Immature natural killer cell (primary cell): ENCODE data around the gene PRSS37. TPM values are rescaled to one million over a fixed set of nuclear protein-coding genes. Genes with fewer than 3 reads are reported as not detected.

ENCODE experiments used
- DNase-seq, 3 donors: peaks; one replicate each; pipeline ENCODE4 v3.0.0; 2022; ENCODE audit warnings: mixed read lengths in 1 of 3
- H3K27ac Mint-ChIP-seq, 6 donors: one replicate each; pipeline ENCODE4 v1.8.0; 2020; ENCODE audit warnings: mixed read lengths in 6 of 6, mild to moderate bottlenecking in 5 of 6, inconsistent platforms in 4 of 6, moderate library complexity in 3 of 6
- H3K27me3 Mint-ChIP-seq, 3 donors: one replicate each; pipeline ENCODE4 v1.8.0; 2020 to 2021; ENCODE audit warnings: low read depth in 3 of 3, mild to moderate bottlenecking in 3 of 3, mixed read lengths in 3 of 3, moderate library complexity in 3 of 3, inconsistent platforms in 1 of 3
- H3K36me3 Mint-ChIP-seq, 3 donors: one replicate each; pipeline ENCODE4 v1.8.0; 2020; ENCODE audit warnings: mixed read lengths in 3 of 3, inconsistent platforms in 2 of 3, mild to moderate bottlenecking in 2 of 3
- H3K4me1 Mint-ChIP-seq, 2 donors: one replicate each; pipeline ENCODE4 v1.8.0; 2020; ENCODE audit warnings: inconsistent platforms in 2 of 2, mild to moderate bottlenecking in 2 of 2, mixed read lengths in 2 of 2, moderate library complexity in 1 of 2
- H3K4me3 Mint-ChIP-seq, 5 donors: one replicate each; pipeline ENCODE4 v1.8.0; 2020; ENCODE audit warnings: mild to moderate bottlenecking in 5 of 5, mixed read lengths in 5 of 5, inconsistent platforms in 3 of 5, moderate library complexity in 3 of 5
- H3K9me3 Mint-ChIP-seq, 6 donors: one replicate each; pipeline ENCODE4 v1.8.0; 2020; ENCODE audit warnings: mild to moderate bottlenecking in 6 of 6, mixed read lengths in 6 of 6, inconsistent platforms in 4 of 6, moderate library complexity in 3 of 6
- polyA plus RNA-seq, 3 donors: library from polyadenylated mRNA; unstranded; fragments of 300-500 nt; fragmentation: Illumina TruSeq; gene quantifications; one replicate each; pipeline ENCODE4 v1.2.3, GENCODE V29; 2021

PRSS37 gene
- not detected for polyA plus RNA-seq

GRCh38 chr7:141841385-141841784 lies at the start of gene PRSS37:
Gene PRSS37 (minus strand): TSS chr7:141841485. CDS start chr7:141841049, 436 bp downstream.
- DNase-seq, result no peak
- Mint-ChIP-seq H3K4me1 (no peaks in the 10 kb centered on the region), H3K27me3 (peaks cover 0 to 2% (median 0%) of the 10 kb centered on the region in 3 donors), H3K36me3 (no peaks in the 10 kb centered on the region), H3K4me3 (no peak within 1 kb of the TSS), H3K27ac (no peak within 1 kb of the TSS), H3K9me3 (no peaks in the 10 kb centered on the region)

GRCh38 chr7:141889321-141889720 lies 48.0 kb upstream of the PRSS37 start:
- no peaks in the 10 kb centered on the region for H3K36me3 Mint-ChIP-seq
- H3K9me3 Mint-ChIP-seq, result peaks cover 0 to 5% (median 0%) of the 10 kb centered on the region in 6 donors
- no peak overlapping the region for H3K4me3 Mint-ChIP-seq
- no peak overlapping the region for H3K27ac Mint-ChIP-seq
- peaks cover 0 to 2% (median 0%) of the 10 kb centered on the region in 3 donors for H3K27me3 Mint-ChIP-seq
- no peaks in the 10 kb centered on the region for H3K4me1 Mint-ChIP-seq
- DNase-seq, result no peak

GRCh38 chr7:141884539-141885225 lies 43.4 kb upstream of the PRSS37 start:
- Mint-ChIP-seq H3K27me3 (peaks cover 0 to 4% (median 0%) of the 10 kb centered on the region in 3 donors), H3K27ac (no peak overlapping the region), H3K36me3 (no peaks in the 10 kb centered on the region), H3K9me3 (peaks cover 0 to 12% (median 3%) of the 10 kb centered on the region in 6 donors), H3K4me1 (no peaks in the 10 kb centered on the region), H3K4me3 (no peak overlapping the region)
- DNase-seq, result no peak

GRCh38 chr7:141880960-141881359 lies 39.7 kb upstream of the PRSS37 start:
- H3K27ac Mint-ChIP-seq, result no peak overlapping the region
- no peaks in the 10 kb centered on the region for H3K36me3 Mint-ChIP-seq
- DNase-seq, result no peak
- peaks cover 0 to 13% (median 6%) of the 10 kb centered on the region in 6 donors for H3K9me3 Mint-ChIP-seq
- H3K4me3 Mint-ChIP-seq, result no peak overlapping the region
- H3K27me3 Mint-ChIP-seq, result peaks cover 0 to 7% (median 0%) of the 10 kb centered on the region in 3 donors
- H3K4me1 Mint-ChIP-seq, result no peaks in the 10 kb centered on the region

- no peak for DNase-seq
- Mint-ChIP-seq H3K9me3 (peaks cover 0 to 10% (median 7%) of the 10 kb centered on the region in 6 donors), H3K36me3 (no peaks in the 10 kb centered on the region), H3K4me1 (no peaks in the 10 kb centered on the region), H3K4me3 (no peak overlapping the region), H3K27ac (no peak overlapping the region), H3K27me3 (peaks cover 0 to 7% (median 0%) of the 10 kb centered on the region in 3 donors)
These were observed 36.1 kb upstream of the PRSS37 start for GRCh38 chr7:141877365-141877764.

GRCh38 chr7:141876371-141876770 lies 35.1 kb upstream of the PRSS37 start:
- Mint-ChIP-seq H3K4me3 (no peak overlapping the region), H3K27me3 (peaks cover 0 to 5% (median 0%) of the 10 kb centered on the region in 3 donors), H3K27ac (no peak overlapping the region), H3K9me3 (peaks cover 0 to 9% (median 2%) of the 10 kb centered on the region in 6 donors), H3K4me1 (no peaks in the 10 kb centered on the region), H3K36me3 (no peaks in the 10 kb centered on the region)
- no peak for DNase-seq

GRCh38 chr7:141875453-141875852 lies 34.2 kb upstream of the PRSS37 start:
- DNase-seq, result no peak
- no peak overlapping the region for H3K4me3 Mint-ChIP-seq

GRCh38 chr7:141874787-141875186 lies 33.5 kb upstream of the PRSS37 start:
- Mint-ChIP-seq H3K36me3 (no peaks in the 10 kb centered on the region), H3K4me3 (no peak overlapping the region), H3K9me3 (peaks cover 0 to 9% (median 1%) of the 10 kb centered on the region in 6 donors), H3K27ac (no peak overlapping the region), H3K4me1 (no peaks in the 10 kb centered on the region), H3K27me3 (peaks cover 0 to 5% (median 0%) of the 10 kb centered on the region in 3 donors)
- no peak for DNase-seq

More at GRCh38 chr7:141875453-141875852, 34.2 kb upstream of the PRSS37 start:
- H3K27ac Mint-ChIP-seq, result no peak overlapping the region
- no peaks in the 10 kb centered on the region for H3K36me3 Mint-ChIP-seq
- no peaks in the 10 kb centered on the region for H3K4me1 Mint-ChIP-seq
- H3K9me3 Mint-ChIP-seq, result peaks cover 0 to 9% (median under 1%) of the 10 kb centered on the region in 6 donors
- peaks cover 0 to 5% (median 0%) of the 10 kb centered on the region in 3 donors for H3K27me3 Mint-ChIP-seq

- Mint-ChIP-seq H3K27ac (no peak overlapping the region), H3K9me3 (peaks cover 0 to 7% (median 4%) of the 10 kb centered on the region in 6 donors), H3K36me3 (no peaks in the 10 kb centered on the region)
These were observed 31.6 kb upstream of the PRSS37 start for GRCh38 chr7:141872931-141873330.

GRCh38 chr7:141866974-141867373 lies 25.7 kb upstream of the PRSS37 start:
- H3K9me3 Mint-ChIP-seq, result peaks cover 0 to 20% (median 2%) of the 10 kb centered on the region in 6 donors
- no peaks in the 10 kb centered on the region for H3K4me1 Mint-ChIP-seq
- H3K4me3 Mint-ChIP-seq, result no peak overlapping the region
- no peak overlapping the region for H3K27ac Mint-ChIP-seq
- H3K27me3 Mint-ChIP-seq, result peaks cover 0 to 6% (median 3%) of the 10 kb centered on the region in 3 donors
- no peaks in the 10 kb centered on the region for H3K36me3 Mint-ChIP-seq
- no peak for DNase-seq

More at GRCh38 chr7:141872931-141873330, 31.6 kb upstream of the PRSS37 start:
- Mint-ChIP-seq H3K27me3 (peaks cover 0 to 5% (median 0%) of the 10 kb centered on the region in 3 donors), H3K4me3 (no peak overlapping the region), H3K4me1 (no peaks in the 10 kb centered on the region)
- DNase-seq, result no peak

- Mint-ChIP-seq H3K36me3 (no peaks in the 10 kb centered on the region), H3K4me1 (no peaks in the 10 kb centered on the region), H3K9me3 (peaks cover 0 to 20% (median 0%) of the 10 kb centered on the region in 6 donors), H3K4me3 (no peak overlapping the region), H3K27ac (no peak overlapping the region), H3K27me3 (peaks cover 0 to 6% (median 3%) of the 10 kb centered on the region in 3 donors)
- no peak for DNase-seq
These were observed 23.6 kb upstream of the PRSS37 start for GRCh38 chr7:141864765-141865447.

- Mint-ChIP-seq H3K36me3 (peaks cover 0 to 5% (median 0%) of the 10 kb centered on the region in 3 donors), H3K4me1 (no peaks in the 10 kb centered on the region), H3K9me3 (peaks cover 10 to 37% (median 13%) of the 10 kb centered on the region in 6 donors), H3K27me3 (peaks cover 0 to 6% (median 2%) of the 10 kb centered on the region in 3 donors), H3K27ac (no peak overlapping the region), H3K4me3 (no peak overlapping the region)
- DNase-seq, result no peak
These were observed 18.9 kb upstream of the PRSS37 start for GRCh38 chr7:141860207-141860606.

GRCh38 chr7:141847996-141848395 lies 6.7 kb upstream of the PRSS37 start:
- Mint-ChIP-seq H3K4me3 (no peak overlapping the region), H3K4me1 (no peaks in the 10 kb centered on the region), H3K27ac (no peak overlapping the region), H3K36me3 (peaks cover 0 to 3% (median 0%) of the 10 kb centered on the region in 3 donors), H3K9me3 (peaks cover 0 to 25% (median 5%) of the 10 kb centered on the region in 6 donors), H3K27me3 (no peaks in the 10 kb centered on the region)
- DNase-seq, result no peak

- Mint-ChIP-seq H3K36me3 (peaks cover 0 to 3% (median 0%) of the 10 kb centered on the region in 3 donors), H3K4me1 (no peaks in the 10 kb centered on the region), H3K9me3 (peaks cover 0 to 12% (median 5%) of the 10 kb centered on the region in 6 donors), H3K27ac (no peak overlapping the region), H3K4me3 (no peak overlapping the region), H3K27me3 (no peaks in the 10 kb centered on the region)
- no peak for DNase-seq
These were observed 3.0 kb upstream of the PRSS37 start for GRCh38 chr7:141844256-141844655.
